SK-N-SH (cell line): Measurements from ENCODE around the gene SPAG6.

Source experiments
- ELF1 ChIP-seq: IDR thresholded peaks from 2 replicates; pipeline ENCODE4 v1.4.0; 2012
- EP300 ChIP-seq, 2 experiments: IDR thresholded peaks; 2 replicates each; pipeline versions ENCODE4 v1.4.0 to v1.6.1; 2012; ENCODE audit warnings: borderline replicate concordance in 1 of 2, low read depth in 1 of 2, low read length in 1 of 2
- FOXM1 ChIP-seq: IDR thresholded peaks from 2 replicates; pipeline ENCODE4 v1.4.0; 2012; ENCODE audit warnings: low read depth, mild to moderate bottlenecking
- GABPA ChIP-seq: IDR thresholded peaks from 2 replicates; pipeline ENCODE4 v1.4.0; 2012; ENCODE audit warnings: low read depth, mild to moderate bottlenecking
- POLR2AphosphoS5 ChIP-seq: IDR thresholded peaks from 2 replicates; pipeline ENCODE4 v1.6.1; 2012; ENCODE audit warnings: low read depth, low read length
- RCOR1 ChIP-seq: fragments of 150-350 bp; IDR thresholded peaks from 2 replicates; pipeline ENCODE4 v1.6.1; 2017; ENCODE audit warnings: antibody characterized with exemption, low read length
- RFX5 ChIP-seq: IDR thresholded peaks from 2 replicates; pipeline ENCODE4 v1.6.1; 2012; ENCODE audit warnings: mild to moderate bottlenecking, improper control_type of control experiment, low read length
- TCF12 ChIP-seq: IDR thresholded peaks from 2 replicates; pipeline ENCODE4 v1.4.0; 2012
- TF ChIP-seq, protein P1 (sequence below): fragments of 200-600 bp; sonication (generic); IDR thresholded peaks from 2 replicates; pipeline ENCODE4 v1.6.1; 2017; ENCODE audit warnings: antibody characterized with exemption, mild to moderate bottlenecking, moderate library complexity
- TF ChIP-seq, protein P2 (sequence below): IDR thresholded peaks from 2 replicates; pipeline ENCODE4 v1.4.0; 2012; ENCODE audit warnings: low read depth, borderline replicate concordance
- TF ChIP-seq, protein P3 (sequence below): IDR thresholded peaks from 2 replicates; pipeline ENCODE4; 2012

DNA sequence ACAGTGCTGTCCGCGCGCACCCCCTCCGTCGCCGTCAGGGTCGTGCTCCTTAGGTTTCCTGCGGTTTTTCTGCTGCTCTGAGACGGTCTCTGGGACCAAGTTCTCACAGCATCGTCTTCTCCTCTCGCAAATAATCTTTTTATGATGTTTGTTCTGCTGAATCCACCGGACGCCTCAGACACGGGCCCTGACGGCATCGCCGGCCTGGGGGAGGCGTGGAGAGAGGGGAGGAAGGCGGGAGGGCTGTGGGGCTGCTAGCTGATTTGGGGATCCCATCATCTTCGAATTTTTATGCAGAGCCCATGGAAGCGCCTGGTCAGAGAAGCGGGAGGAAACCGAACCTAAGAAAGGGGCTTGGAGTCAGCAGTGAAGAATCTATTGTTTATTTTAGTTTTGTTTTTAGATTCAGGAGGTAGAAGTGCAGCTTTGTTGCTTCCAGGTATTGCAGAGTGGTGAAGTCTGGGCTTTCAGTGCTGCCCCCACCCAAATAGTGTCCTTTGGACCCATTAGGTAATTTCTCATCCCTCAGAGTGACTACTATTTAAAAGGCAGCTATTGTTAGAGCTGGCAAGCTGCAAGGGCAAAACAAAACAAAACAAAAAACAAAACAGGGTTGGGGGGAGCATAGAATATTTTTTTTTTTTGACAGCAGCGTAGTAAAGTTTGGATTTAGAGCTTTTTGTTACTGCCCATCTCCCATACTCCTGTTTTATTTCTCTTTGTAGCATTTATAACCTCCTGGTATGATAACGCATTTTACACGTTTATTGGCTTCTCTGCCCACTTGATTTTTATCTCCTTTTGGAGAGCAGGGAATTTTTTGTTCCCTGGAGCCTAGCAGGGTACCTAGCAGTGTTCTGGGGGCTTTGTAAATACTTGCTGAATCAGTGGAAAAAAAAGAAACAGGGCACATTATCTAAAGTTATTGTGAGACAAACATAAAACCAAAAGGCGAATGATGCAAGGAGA, 92.6 kb downstream of the SPAG6 start:
- TF ChIP-seq, protein P1, sequence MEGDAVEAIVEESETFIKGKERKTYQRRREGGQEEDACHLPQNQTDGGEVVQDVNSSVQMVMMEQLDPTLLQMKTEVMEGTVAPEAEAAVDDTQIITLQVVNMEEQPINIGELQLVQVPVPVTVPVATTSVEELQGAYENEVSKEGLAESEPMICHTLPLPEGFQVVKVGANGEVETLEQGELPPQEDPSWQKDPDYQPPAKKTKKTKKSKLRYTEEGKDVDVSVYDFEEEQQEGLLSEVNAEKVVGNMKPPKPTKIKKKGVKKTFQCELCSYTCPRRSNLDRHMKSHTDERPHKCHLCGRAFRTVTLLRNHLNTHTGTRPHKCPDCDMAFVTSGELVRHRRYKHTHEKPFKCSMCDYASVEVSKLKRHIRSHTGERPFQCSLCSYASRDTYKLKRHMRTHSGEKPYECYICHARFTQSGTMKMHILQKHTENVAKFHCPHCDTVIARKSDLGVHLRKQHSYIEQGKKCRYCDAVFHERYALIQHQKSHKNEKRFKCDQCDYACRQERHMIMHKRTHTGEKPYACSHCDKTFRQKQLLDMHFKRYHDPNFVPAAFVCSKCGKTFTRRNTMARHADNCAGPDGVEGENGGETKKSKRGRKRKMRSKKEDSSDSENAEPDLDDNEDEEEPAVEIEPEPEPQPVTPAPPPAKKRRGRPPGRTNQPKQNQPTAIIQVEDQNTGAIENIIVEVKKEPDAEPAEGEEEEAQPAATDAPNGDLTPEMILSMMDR, result no peak
- no peak for TF ChIP-seq POLR2AphosphoS5
- no peak for TF ChIP-seq FOXM1
- TF ChIP-seq, protein P2, sequence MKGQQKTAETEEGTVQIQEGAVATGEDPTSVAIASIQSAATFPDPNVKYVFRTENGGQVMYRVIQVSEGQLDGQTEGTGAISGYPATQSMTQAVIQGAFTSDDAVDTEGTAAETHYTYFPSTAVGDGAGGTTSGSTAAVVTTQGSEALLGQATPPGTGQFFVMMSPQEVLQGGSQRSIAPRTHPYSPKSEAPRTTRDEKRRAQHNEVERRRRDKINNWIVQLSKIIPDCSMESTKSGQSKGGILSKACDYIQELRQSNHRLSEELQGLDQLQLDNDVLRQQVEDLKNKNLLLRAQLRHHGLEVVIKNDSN, result no peak
- no peak for TF ChIP-seq RCOR1
- no peak for TF ChIP-seq EP300 (IDR thresholded peaks at IDR 0.05; ENCODE audit: borderline replicate concordance in 1 of 2, low read depth in 1 of 2, low read length in 1 of 2)
- TF ChIP-seq TCF12, result no peak
- TF ChIP-seq RFX5, result no peak
- TF ChIP-seq, protein P3, sequence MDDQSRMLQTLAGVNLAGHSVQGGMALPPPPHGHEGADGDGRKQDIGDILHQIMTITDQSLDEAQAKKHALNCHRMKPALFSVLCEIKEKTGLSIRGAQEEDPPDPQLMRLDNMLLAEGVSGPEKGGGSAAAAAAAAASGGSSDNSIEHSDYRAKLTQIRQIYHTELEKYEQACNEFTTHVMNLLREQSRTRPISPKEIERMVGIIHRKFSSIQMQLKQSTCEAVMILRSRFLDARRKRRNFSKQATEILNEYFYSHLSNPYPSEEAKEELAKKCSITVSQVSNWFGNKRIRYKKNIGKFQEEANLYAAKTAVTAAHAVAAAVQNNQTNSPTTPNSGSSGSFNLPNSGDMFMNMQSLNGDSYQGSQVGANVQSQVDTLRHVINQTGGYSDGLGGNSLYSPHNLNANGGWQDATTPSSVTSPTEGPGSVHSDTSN, result no peak
- TF ChIP-seq ELF1, result no peak
- no peak for TF ChIP-seq GABPA
